H9 (cell line): ENCODE results near the gene SRBD1. TPM values are rescaled to one million over a fixed set of nuclear protein-coding genes. Genes with fewer than 3 reads are reported as not detected.

Experiments used
- DNase-seq: peaks from one replicate; pipeline ENCODE4 v3.0.0-alpha.2; 2017
- H2AFZ ChIP-seq: one replicate; pipeline ENCODE4 v1.6.1; 2013; ENCODE audit warnings: mild to moderate bottlenecking, low read length, control low read depth, moderate library complexity
- H2AK5ac ChIP-seq: 2 replicates; pipeline ENCODE4 v1.6.1; 2013; ENCODE audit warnings: low read length, control low read depth, mixed read lengths; ENCODE audit not compliant: insufficient read length
- H2BK120ac ChIP-seq: one replicate; pipeline ENCODE4 v1.6.1; 2013; ENCODE audit warnings: low read depth, mild to moderate bottlenecking, low read length, control low read depth, inconsistent platforms; ENCODE audit not compliant: poor library complexity, severe bottlenecking
- H2BK12ac ChIP-seq: 2 replicates; pipeline ENCODE4 v1.6.1; 2013; ENCODE audit warnings: low read length, control low read depth, mixed read lengths, low read depth; ENCODE audit not compliant: insufficient read length
- H2BK15ac ChIP-seq: 2 replicates; pipeline ENCODE4 v1.6.1; 2013; ENCODE audit warnings: low read depth, low read length, control low read depth
- H2BK20ac ChIP-seq: one replicate; pipeline ENCODE4 v1.6.1; 2013; ENCODE audit warnings: low read depth, mild to moderate bottlenecking, low read length, control low read depth, inconsistent platforms; ENCODE audit not compliant: poor library complexity, severe bottlenecking
- H2BK5ac ChIP-seq: 2 replicates; pipeline ENCODE4 v1.6.1; 2013; ENCODE audit warnings: low read length, control low read depth, mixed read lengths; ENCODE audit not compliant: insufficient read length
- H3K14ac ChIP-seq: 2 replicates; pipeline ENCODE4 v1.6.1; 2013; ENCODE audit warnings: low read length, control low read depth; ENCODE audit not compliant: insufficient read depth
- H3K18ac ChIP-seq: 2 replicates; pipeline ENCODE4 v1.6.1; 2013; ENCODE audit warnings: low read depth, mild to moderate bottlenecking, mixed read lengths, low read length, control low read depth; ENCODE audit not compliant: insufficient read length
- H3K23ac ChIP-seq: 2 replicates; pipeline ENCODE4 v1.6.1; 2013; ENCODE audit warnings: low read length, control low read depth, mixed read lengths, low read depth; ENCODE audit not compliant: insufficient read length
- H3K23me2 ChIP-seq: 2 replicates; pipeline ENCODE4 v1.6.1; 2013; ENCODE audit warnings: low read depth, mild to moderate bottlenecking, mixed read lengths, low read length, control low read depth; ENCODE audit not compliant: insufficient read length, poor library complexity, severe bottlenecking
- H3K27ac ChIP-seq: 2 replicates; pipeline ENCODE4 v1.5.1; 2013; ENCODE audit warnings: low read length, control low read depth, mixed read lengths, low read depth; ENCODE audit not compliant: insufficient read length
- H3K27me3 ChIP-seq: 2 replicates; pipeline ENCODE4 v1.6.1; 2013; ENCODE audit warnings: low read length, control low read depth, inconsistent platforms; ENCODE audit not compliant: insufficient read depth
- H3K4ac ChIP-seq: 2 replicates; pipeline ENCODE4 v1.6.1; 2013; ENCODE audit warnings: low read depth, mild to moderate bottlenecking, control low read depth, inconsistent platforms, low read length, moderate library complexity
- H3K4me1 ChIP-seq: 2 replicates; pipeline ENCODE4 v1.6.1; 2013; ENCODE audit warnings: low read length, control low read depth, inconsistent platforms; ENCODE audit not compliant: insufficient read depth
- H3K4me2 ChIP-seq: 2 replicates; pipeline ENCODE4 v1.6.1; 2013; ENCODE audit warnings: low read length, control low read depth, mixed read lengths; ENCODE audit not compliant: insufficient read length, insufficient read depth
- H3K56ac ChIP-seq: 2 replicates; pipeline ENCODE4 v1.6.1; 2013; ENCODE audit warnings: low read depth, mild to moderate bottlenecking, mixed read lengths, low read length, control low read depth; ENCODE audit not compliant: insufficient read length
- H3K79me1 ChIP-seq: 2 replicates; pipeline ENCODE4 v1.6.1; 2013; ENCODE audit warnings: low read depth, mild to moderate bottlenecking, moderate library complexity, low read length, control low read depth, inconsistent platforms; ENCODE audit not compliant: insufficient read depth, poor library complexity, severe bottlenecking
- H3K79me2 ChIP-seq: 2 replicates; pipeline ENCODE4 v1.6.1; 2013; ENCODE audit warnings: low read length, control low read depth, inconsistent platforms; ENCODE audit not compliant: insufficient read depth
- H3K9ac ChIP-seq: 2 replicates; pipeline ENCODE4 v1.6.1; 2013; ENCODE audit warnings: low read length, control low read depth, mixed read lengths; ENCODE audit not compliant: insufficient read length; ENCODE audit errors: extremely low read depth
- H3K9me3 ChIP-seq: one replicate; pipeline ENCODE4 v1.6.1; 2013; ENCODE audit warnings: low read depth, low read length, inconsistent platforms; ENCODE audit not compliant: control insufficient read depth
- H3T11ph ChIP-seq: one replicate; pipeline ENCODE4 v1.6.1; 2013; ENCODE audit warnings: mild to moderate bottlenecking, low read length, control low read depth, inconsistent platforms
- H4K20me1 ChIP-seq: one replicate; pipeline ENCODE4 v1.6.1; 2013; ENCODE audit not compliant: control insufficient read depth, insufficient read length, insufficient read depth
- H4K5ac ChIP-seq: 2 replicates; pipeline ENCODE4 v1.6.1; 2013; ENCODE audit warnings: low read depth, mild to moderate bottlenecking, mixed read lengths, low read length, control low read depth; ENCODE audit not compliant: insufficient read length
- H4K8ac ChIP-seq: replicated peaks from 2 replicates; pipeline ENCODE4 v1.6.1; 2013; ENCODE audit warnings: low read length, control low read depth, mixed read lengths, low read depth; ENCODE audit not compliant: insufficient read length
- H4K91ac ChIP-seq: 2 replicates; pipeline ENCODE4 v1.6.1; 2013; ENCODE audit warnings: low read depth, mild to moderate bottlenecking, moderate library complexity, mixed read lengths, low read length, control low read depth; ENCODE audit not compliant: insufficient read length
- H3K27ac Mint-ChIP-seq, 3 experiments: 2 replicates in 2 of 3; 3 replicates in 1 of 3; pipeline ENCODE4 v1.8.0; 2020 to 2021; ENCODE audit warnings: mixed read lengths in 3 of 3, mild to moderate bottlenecking in 1 of 3, moderate library complexity in 1 of 3
- H3K27me3 Mint-ChIP-seq: 2 replicates; pipeline ENCODE4 v1.8.0; 2021; ENCODE audit warnings: low read depth, mild to moderate bottlenecking, moderate library complexity, mixed read lengths
- H3K36me3 Mint-ChIP-seq, 3 experiments: 2 replicates in 2 of 3; 3 replicates in 1 of 3; pipeline ENCODE4 v1.8.0; 2020 to 2021; ENCODE audit warnings: low read depth in 3 of 3, mixed read lengths in 3 of 3; ENCODE audit not compliant: insufficient read depth in 1 of 3
- H3K4me1 Mint-ChIP-seq, 2 experiments: 2 replicates each; pipeline ENCODE4 v1.8.0; 2020; ENCODE audit warnings: mixed read lengths in 2 of 2
- H3K4me3 Mint-ChIP-seq, 2 experiments: 2 replicates in 1 of 2; 3 replicates in 1 of 2; pipeline ENCODE4 v1.8.0; 2020 to 2021; ENCODE audit warnings: mild to moderate bottlenecking in 2 of 2, mixed read lengths in 2 of 2, moderate library complexity in 1 of 2
- H3K9me3 Mint-ChIP-seq, 2 experiments: 2 replicates in 1 of 2; 3 replicates in 1 of 2; pipeline ENCODE4 v1.8.0; 2020; ENCODE audit warnings: mild to moderate bottlenecking in 2 of 2, mixed read lengths in 2 of 2, moderate library complexity in 1 of 2
- WGBS: extraction: QIAGEN DNeasy Blood & Tissue Kit; methylation state at CpG from one replicate; pipeline ENCODE4 v1.1.7; 2013; ENCODE audit warnings: missing lambda C conversion rate, low lambda C conversion rate, mixed read lengths; ENCODE audit not compliant: insufficient read length; ENCODE audit errors: extremely low coverage; 5-methylcytosine and 5-hydroxymethylcytosine counted together
- total RNA-seq: library from RNA; stranded (reverse); gene quantifications from 2 replicates; pipeline ENCODE4 v1.2.1, GENCODE V29; 2021
- TF ChIP-seq, protein P1 (sequence below): fragments of 200-600 bp; sonication (generic); conservative IDR thresholded peaks from 3 replicates; pipeline ENCODE4 v1.8.0; 2021; ENCODE audit warnings: antibody characterized with exemption, mild to moderate bottlenecking

SRBD1 gene
- total RNA-seq, 1 experiment from 2014 or later = 18.3 TPM

GRCh38 chr2:45438872-45439665 lies 172.0 kb downstream of the SRBD1 start:
- Histone ChIP-seq H3K56ac (no peak overlapping the region), H3K14ac (no peak overlapping the region), H3K18ac (no peak overlapping the region), H3K79me1 (no peaks in the 10 kb centered on the region), H3K79me2 (no peaks in the 10 kb centered on the region), H3K27ac (no peak overlapping the region), H3K4me1 (no peaks in the 10 kb centered on the region), H3T11ph (no peak overlapping the region), H2BK120ac (no peak overlapping the region), H2AK5ac (no peak overlapping the region), H3K9ac (no peak overlapping the region), H3K9me3 (no peaks in the 10 kb centered on the region), H4K5ac (no peak overlapping the region), H3K4ac (no peak overlapping the region), H4K91ac (no peak overlapping the region), H2BK5ac (no peak overlapping the region), H4K8ac (no peak overlapping the region), H4K20me1 (no peaks in the 10 kb centered on the region), H2AFZ (no peak overlapping the region), H3K23me2 (no peaks in the 10 kb centered on the region), H2BK15ac (no peak overlapping the region), H3K23ac (no peak overlapping the region), H3K27me3 (no peaks in the 10 kb centered on the region), H2BK12ac (no peak overlapping the region), H2BK20ac (no peak overlapping the region), H3K4me2 (no peak overlapping the region)
- no peak for DNase-seq
- peaks cover 10 to 12% of the 10 kb centered on the region in 2 experiments for H3K9me3 Mint-ChIP-seq
- H3K4me1 Mint-ChIP-seq = no peaks in the 10 kb centered on the region
- no CpG with 5 or more reads among the region's 3 CpGs for WGBS
- H3K27me3 Mint-ChIP-seq = no peaks in the 10 kb centered on the region
- TF ChIP-seq, protein P1, sequence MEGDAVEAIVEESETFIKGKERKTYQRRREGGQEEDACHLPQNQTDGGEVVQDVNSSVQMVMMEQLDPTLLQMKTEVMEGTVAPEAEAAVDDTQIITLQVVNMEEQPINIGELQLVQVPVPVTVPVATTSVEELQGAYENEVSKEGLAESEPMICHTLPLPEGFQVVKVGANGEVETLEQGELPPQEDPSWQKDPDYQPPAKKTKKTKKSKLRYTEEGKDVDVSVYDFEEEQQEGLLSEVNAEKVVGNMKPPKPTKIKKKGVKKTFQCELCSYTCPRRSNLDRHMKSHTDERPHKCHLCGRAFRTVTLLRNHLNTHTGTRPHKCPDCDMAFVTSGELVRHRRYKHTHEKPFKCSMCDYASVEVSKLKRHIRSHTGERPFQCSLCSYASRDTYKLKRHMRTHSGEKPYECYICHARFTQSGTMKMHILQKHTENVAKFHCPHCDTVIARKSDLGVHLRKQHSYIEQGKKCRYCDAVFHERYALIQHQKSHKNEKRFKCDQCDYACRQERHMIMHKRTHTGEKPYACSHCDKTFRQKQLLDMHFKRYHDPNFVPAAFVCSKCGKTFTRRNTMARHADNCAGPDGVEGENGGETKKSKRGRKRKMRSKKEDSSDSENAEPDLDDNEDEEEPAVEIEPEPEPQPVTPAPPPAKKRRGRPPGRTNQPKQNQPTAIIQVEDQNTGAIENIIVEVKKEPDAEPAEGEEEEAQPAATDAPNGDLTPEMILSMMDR = no peak
- no peak overlapping the region for H3K27ac Mint-ChIP-seq
- no peak overlapping the region for H3K4me3 Mint-ChIP-seq
- H3K36me3 Mint-ChIP-seq = peaks cover 5 to 22% (median 19%) of the 10 kb centered on the region in 3 experiments; a peak in 6 of 7 replicates
